Colonic mucosa (tissue), 4 donors: ENCODE results near the gene TNFRSF9. TPM values are rescaled to one million over a fixed set of nuclear protein-coding genes. Genes with fewer than 3 reads are reported as not detected.

Experiments used
- DNase-seq: peaks from one replicate; pipeline ENCODE4 v3.0.0-alpha.2; 2020
- H3K27ac ChIP-seq: fragments of 200-600 bp; one replicate; pipeline ENCODE4 v1.8.0; 2021
- H3K27me3 ChIP-seq: fragments of 200-600 bp; one replicate; pipeline ENCODE4 v1.8.0; 2021
- H3K36me3 ChIP-seq: fragments of 200-600 bp; one replicate; pipeline ENCODE4 v1.8.0; 2021
- H3K4me1 ChIP-seq: fragments of 200-600 bp; one replicate; pipeline ENCODE4 v1.8.0; 2021; ENCODE audit warnings: mild to moderate bottlenecking
- H3K4me3 ChIP-seq: fragments of 200-600 bp; one replicate; pipeline ENCODE4 v1.8.0; 2021
- H3K9ac ChIP-seq, 2 donors: one replicate each; pipeline ENCODE4 v1.7.0; 2013; ENCODE audit warnings: control low read depth in 2 of 2, low read depth in 2 of 2, low read length in 2 of 2
- H3K9me3 ChIP-seq: fragments of 200-600 bp; one replicate; pipeline ENCODE4 v1.8.0; 2021
- intact Hi-C: fragments of 100-400 bp; cut with DNase I; formaldehyde crosslinking; loops from one replicate; pipeline ENCODE4 v1.14.1; 2022
- total RNA-seq, 2 donors: library from RNA; stranded (reverse); fragmentation: NEBNext Ultra II Directional in 1 of 2; extraction: Animal tissue kit (Norgen Biotek cat#: 25700) in 1 of 2; gene quantifications; one replicate each; pipeline ENCODE4 v1.2.1, GENCODE V29; 2021
- TF ChIP-seq, protein P1 (sequence below): fragments of 200-600 bp; IDR thresholded peaks from one replicate; pipeline ENCODE4 v1.8.0; 2022; ENCODE audit warnings: antibody characterized with exemption, mild to moderate bottlenecking
- donor health status: healthy.
- donor health status: DM: no; HTN: no; CAD: no.
- donor health status: DM: no; HTN: no; CAD: no.

Gene TNFRSF9
- total RNA-seq, 2 donors from 2014 or later: 0.17 to 0.56 TPM

DNA sequence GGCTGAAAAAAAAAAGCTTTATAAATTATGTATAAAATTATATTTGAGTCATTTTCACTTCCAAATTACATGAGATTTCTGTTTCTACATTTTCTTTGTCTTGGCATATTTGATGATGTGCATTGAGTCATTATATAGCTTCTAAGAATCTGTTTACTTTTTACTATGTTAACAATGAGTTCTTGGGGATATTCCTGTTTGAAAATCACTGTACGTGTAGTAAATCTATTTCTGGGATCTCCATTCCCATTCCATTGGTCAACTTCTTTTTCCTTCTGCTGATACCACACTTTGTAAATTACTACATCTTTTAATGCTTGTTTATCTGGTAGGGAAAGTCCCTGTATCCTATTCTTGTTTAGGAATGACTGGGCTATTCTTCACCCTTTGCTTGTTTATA lies 43.6 kb downstream of the TNFRSF9 start:
- intact Hi-C loops: no loop called here
- no peak for DNase-seq
- Histone ChIP-seq H3K4me3 (no peak overlapping the region), H3K36me3 (no peaks in the 10 kb centered on the region), H3K27me3 (no peaks in the 10 kb centered on the region), H3K9me3 (no peaks in the 10 kb centered on the region), H3K27ac (no peak overlapping the region), H3K9ac (no peak overlapping the region), H3K4me1 (no peaks in the 10 kb centered on the region)
- TF ChIP-seq, protein P1, sequence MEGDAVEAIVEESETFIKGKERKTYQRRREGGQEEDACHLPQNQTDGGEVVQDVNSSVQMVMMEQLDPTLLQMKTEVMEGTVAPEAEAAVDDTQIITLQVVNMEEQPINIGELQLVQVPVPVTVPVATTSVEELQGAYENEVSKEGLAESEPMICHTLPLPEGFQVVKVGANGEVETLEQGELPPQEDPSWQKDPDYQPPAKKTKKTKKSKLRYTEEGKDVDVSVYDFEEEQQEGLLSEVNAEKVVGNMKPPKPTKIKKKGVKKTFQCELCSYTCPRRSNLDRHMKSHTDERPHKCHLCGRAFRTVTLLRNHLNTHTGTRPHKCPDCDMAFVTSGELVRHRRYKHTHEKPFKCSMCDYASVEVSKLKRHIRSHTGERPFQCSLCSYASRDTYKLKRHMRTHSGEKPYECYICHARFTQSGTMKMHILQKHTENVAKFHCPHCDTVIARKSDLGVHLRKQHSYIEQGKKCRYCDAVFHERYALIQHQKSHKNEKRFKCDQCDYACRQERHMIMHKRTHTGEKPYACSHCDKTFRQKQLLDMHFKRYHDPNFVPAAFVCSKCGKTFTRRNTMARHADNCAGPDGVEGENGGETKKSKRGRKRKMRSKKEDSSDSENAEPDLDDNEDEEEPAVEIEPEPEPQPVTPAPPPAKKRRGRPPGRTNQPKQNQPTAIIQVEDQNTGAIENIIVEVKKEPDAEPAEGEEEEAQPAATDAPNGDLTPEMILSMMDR: no peak

DNA sequence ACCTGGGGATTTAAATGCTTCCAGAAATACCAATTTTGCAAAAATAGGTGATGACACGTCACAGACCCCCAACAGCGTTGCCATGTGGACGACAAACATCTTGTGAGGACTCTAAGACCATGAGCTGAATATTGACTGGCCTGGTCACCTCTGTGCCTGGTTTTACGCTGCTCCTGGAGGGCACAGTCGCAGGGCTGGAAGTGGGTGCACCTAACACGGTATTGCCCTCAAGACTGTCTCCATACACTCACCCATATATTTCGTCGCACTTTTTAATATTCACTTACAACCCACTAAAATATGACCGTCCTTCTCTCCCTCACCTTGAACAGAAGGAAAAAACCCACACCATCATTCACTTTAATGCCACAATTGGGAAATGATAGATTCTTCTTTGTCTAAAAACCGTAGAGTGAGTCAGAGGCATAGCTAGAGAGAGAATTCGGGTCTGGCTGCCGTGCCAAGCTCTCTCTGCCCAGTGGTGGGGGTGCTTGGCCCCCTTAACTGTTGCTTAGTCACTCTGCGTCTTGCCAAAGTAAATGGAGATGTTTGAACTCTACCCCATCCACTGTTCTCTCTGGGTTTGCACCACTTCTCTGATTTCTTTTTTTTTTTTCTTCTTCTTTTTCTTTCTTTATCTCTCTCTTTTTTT lies 47.0 kb downstream of the TNFRSF9 start:
- Histone ChIP-seq H3K4me3 (no peak overlapping the region), H3K27ac (no peak overlapping the region), H3K9ac (no peak overlapping the region), H3K27me3 (no peaks in the 10 kb centered on the region), H3K9me3 (no peaks in the 10 kb centered on the region), H3K4me1 (no peaks in the 10 kb centered on the region), H3K36me3 (no peaks in the 10 kb centered on the region)
- TF ChIP-seq, protein P1: no peak
- intact Hi-C loops: no loop called here
- no peak for DNase-seq

DNA sequence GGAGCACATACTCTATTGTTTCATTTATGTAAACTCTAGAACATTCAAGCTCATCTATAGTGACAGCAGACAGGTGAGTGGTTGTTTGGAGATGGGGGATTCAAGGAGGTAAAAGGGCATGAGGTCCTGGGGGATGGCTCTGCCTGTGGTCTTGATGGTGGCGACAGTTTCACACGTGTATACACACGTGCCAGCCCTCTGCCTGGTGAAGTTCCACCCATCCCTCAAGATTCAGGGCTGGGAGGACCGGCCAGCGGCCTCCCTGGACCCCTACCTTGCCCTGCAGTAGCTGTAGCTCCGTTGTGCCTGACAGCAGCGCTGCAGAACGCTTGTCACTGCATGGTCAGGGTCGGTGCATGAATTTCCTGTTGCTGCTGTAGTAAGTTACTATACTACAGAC lies 48.8 kb downstream of the TNFRSF9 start:
- no peaks in the 10 kb centered on the region for H3K36me3 ChIP-seq
- intact Hi-C loops: no loop called here

DNA sequence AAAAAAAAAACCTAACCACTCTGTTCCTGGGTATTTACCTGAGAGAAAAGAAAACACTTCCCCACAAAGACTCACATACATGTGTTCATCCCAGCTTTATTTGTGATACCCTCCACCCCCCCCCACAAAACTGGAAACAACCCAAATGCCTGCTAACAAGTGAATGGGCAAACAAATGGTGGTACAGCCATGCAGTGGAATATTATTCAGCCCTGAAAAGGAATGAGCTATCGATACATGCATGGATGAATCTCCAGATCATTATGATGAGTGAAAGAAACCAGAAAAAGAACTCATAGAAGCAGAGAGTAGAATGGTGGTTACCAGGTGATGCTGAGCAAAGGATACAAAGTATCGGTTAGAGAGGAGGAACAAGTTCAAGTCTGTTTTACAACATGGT lies 49.8 kb downstream of the TNFRSF9 start:
- no peaks in the 10 kb centered on the region for H3K9me3 ChIP-seq
- no peak overlapping the region for H3K4me3 ChIP-seq
- intact Hi-C loops: no loop called here
- H3K27me3 ChIP-seq: no peaks in the 10 kb centered on the region
- no peak overlapping the region for H3K9ac ChIP-seq
- DNase-seq: no peak
- H3K36me3 ChIP-seq: no peaks in the 10 kb centered on the region
- TF ChIP-seq, protein P1: no peak
- H3K27ac ChIP-seq: no peak overlapping the region
- H3K4me1 ChIP-seq: no peaks in the 10 kb centered on the region

More for the DNA sequence above, 48.8 kb downstream of the TNFRSF9 start:
- H3K4me1 ChIP-seq: no peaks in the 10 kb centered on the region
- H3K27ac ChIP-seq: no peak overlapping the region
- H3K9me3 ChIP-seq: no peaks in the 10 kb centered on the region
- DNase-seq: no peak
- no peak overlapping the region for H3K4me3 ChIP-seq
- no peak overlapping the region for H3K9ac ChIP-seq
- H3K27me3 ChIP-seq: no peaks in the 10 kb centered on the region
- TF ChIP-seq, protein P1: no peak

DNA sequence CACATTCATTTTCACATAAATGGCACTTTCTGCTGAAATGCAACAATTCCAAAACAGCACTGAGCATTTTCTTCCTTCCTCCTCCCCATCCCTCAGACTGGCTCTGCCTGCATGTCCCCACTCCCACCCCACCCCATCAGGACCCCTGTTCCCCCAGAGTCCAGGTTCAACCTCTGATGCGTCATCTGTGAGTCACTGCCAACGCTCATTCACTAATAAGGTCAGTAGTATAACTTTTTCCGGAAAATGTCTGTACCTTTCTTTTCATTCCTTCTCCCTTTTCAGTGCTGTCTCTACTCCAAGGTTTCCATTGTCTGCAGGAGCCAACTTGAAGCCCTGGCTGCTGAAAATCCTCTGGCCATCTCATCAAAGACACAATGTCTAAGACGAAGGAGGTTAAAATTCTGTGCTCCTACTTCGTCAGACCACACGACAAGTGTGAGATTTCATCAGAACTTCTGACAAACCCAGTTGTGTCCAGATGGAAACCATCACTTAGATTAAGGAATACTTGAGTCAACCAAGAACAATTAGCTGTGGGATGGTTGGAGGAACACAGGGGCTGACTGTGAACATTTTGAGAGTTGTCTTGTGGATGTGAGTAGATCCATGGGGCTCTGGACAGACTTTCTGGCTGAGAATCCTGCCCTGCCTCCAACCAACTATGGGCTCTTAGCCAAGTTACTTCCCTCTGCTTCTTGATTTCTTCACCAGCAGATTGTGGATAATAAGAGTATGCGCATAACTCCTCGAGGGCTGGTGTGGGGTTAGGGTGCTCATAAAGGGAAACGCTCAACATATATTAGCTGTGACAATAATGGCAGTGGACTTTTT lies 52.2 kb downstream of the TNFRSF9 start:
- no peak for DNase-seq
- H3K4me1 ChIP-seq: no peaks in the 10 kb centered on the region
- TF ChIP-seq, protein P1: no peak
- H3K36me3 ChIP-seq: no peaks in the 10 kb centered on the region
- H3K4me3 ChIP-seq: no peak overlapping the region
- H3K27me3 ChIP-seq: no peaks in the 10 kb centered on the region
- H3K9me3 ChIP-seq: no peaks in the 10 kb centered on the region
- intact Hi-C loops: no loop called here
- H3K9ac ChIP-seq: no peak overlapping the region
- H3K27ac ChIP-seq: no peak overlapping the region
